HG03457 (cell line): Measurements from ENCODE around the gene SPATA13.

Source experiments
- ATAC-seq: cut with Tn5 transposase; IDR thresholded peaks from one replicate; pipeline ENCODE4 v1.9.1; 2021; ENCODE audit warnings: moderate number of reproducible peaks; ENCODE audit not compliant: unreplicated experiment

SPATA13 gene

GRCh38 chr13:24274452-24275021 lies 114.0 kb downstream of the SPATA13 start:
- peak; percentile 46 for ATAC-seq

GRCh38 chr13:24275041-24275440 lies 114.5 kb downstream of the SPATA13 start:
- no peak for ATAC-seq

- ATAC-seq: no peak
Measured at GRCh38 chr13:24276306-24276705, 115.8 kb downstream of the SPATA13 start.

GRCh38 chr13:24276861-24277260 lies 116.3 kb downstream of the SPATA13 start:
- ATAC-seq: no peak

- ATAC-seq: no peak
Measured at GRCh38 chr13:24277761-24278160, 117.2 kb downstream of the SPATA13 start.

GRCh38 chr13:24279327-24280110 lies 119.0 kb downstream of the SPATA13 start:
- no peak for ATAC-seq

- no peak for ATAC-seq
Measured at GRCh38 chr13:24280720-24281119, 120.2 kb downstream of the SPATA13 start.

- no peak for ATAC-seq
Measured at GRCh38 chr13:24281188-24282008, 120.9 kb downstream of the SPATA13 start.

- no peak for ATAC-seq
Measured at GRCh38 chr13:24282256-24282655, 121.7 kb downstream of the SPATA13 start.

- no peak for ATAC-seq
Measured at GRCh38 chr13:24284889-24285565, 124.5 kb downstream of the SPATA13 start.

- ATAC-seq: no peak
Measured at GRCh38 chr13:24286624-24287023, 126.1 kb downstream of the SPATA13 start.

- no peak for ATAC-seq
Measured at GRCh38 chr13:24287748-24288287, 127.3 kb downstream of the SPATA13 start.

- ATAC-seq: no peak
Measured at GRCh38 chr13:24288870-24289269, 128.3 kb downstream of the SPATA13 start.

GRCh38 chr13:24290280-24290932 lies 129.9 kb downstream of the SPATA13 start:
- no peak for ATAC-seq

- ATAC-seq: no peak
Measured at GRCh38 chr13:24292481-24292880, 132.0 kb downstream of the SPATA13 start.

GRCh38 chr13:24293746-24294145 lies 133.2 kb downstream of the SPATA13 start:
- no peak for ATAC-seq

- ATAC-seq: no peak
Measured at GRCh38 chr13:24299488-24300114, 139.1 kb downstream of the SPATA13 start.

- no peak for ATAC-seq
Measured at GRCh38 chr13:24301434-24301833, 140.9 kb downstream of the SPATA13 start.

- no peak for ATAC-seq
Measured at GRCh38 chr13:24301911-24302310, 141.4 kb downstream of the SPATA13 start.

- no peak for ATAC-seq
Measured at GRCh38 chr13:24304620-24305019, 144.1 kb downstream of the SPATA13 start.
